Vagina (tissue), 2 donors: ENCODE data around the gene HDHD5.

Source experiments
- POLR2A ChIP-seq, 2 donors: fragments of 450-650 bp; IDR thresholded peaks; one replicate each; pipeline ENCODE4 v1.6.1; 2017; ENCODE audit warnings: antibody characterized with exemption in 2 of 2, mild to moderate bottlenecking in 2 of 2, moderate library complexity in 2 of 2
- TF ChIP-seq, protein P1 (sequence below), 3 experiments: fragments of 450-650 bp in 2 of 3; fragments of 200-600 bp in 1 of 3; sonication (generic) in 1 of 3; IDR thresholded peaks; one replicate each; pipeline ENCODE4 v1.5.1; 2017 to 2019; ENCODE audit warnings: antibody characterized with exemption in 3 of 3, mild to moderate bottlenecking in 2 of 3, moderate library complexity in 2 of 3

DNA sequence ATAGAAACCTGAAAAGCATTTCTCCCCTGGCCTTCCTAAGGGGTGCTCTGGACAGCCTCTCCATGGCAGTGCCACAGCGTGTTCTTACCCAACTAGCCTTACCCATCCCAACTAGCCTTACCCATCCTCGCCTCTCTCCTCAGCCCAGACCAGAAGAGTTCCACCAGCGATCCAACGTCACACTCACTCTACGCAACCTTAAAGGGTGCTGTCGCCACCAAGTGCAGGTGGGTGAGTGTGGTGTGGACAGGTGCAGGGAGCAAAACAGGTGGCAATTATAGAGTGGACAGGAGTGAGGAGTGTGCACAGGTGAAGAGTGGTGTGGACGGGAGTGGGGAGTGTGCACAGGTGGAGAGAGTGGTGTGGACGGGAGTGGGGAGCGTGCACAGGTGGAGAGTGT is 55.7 kb downstream of the HDHD5 start:
- TF ChIP-seq, protein P1, sequence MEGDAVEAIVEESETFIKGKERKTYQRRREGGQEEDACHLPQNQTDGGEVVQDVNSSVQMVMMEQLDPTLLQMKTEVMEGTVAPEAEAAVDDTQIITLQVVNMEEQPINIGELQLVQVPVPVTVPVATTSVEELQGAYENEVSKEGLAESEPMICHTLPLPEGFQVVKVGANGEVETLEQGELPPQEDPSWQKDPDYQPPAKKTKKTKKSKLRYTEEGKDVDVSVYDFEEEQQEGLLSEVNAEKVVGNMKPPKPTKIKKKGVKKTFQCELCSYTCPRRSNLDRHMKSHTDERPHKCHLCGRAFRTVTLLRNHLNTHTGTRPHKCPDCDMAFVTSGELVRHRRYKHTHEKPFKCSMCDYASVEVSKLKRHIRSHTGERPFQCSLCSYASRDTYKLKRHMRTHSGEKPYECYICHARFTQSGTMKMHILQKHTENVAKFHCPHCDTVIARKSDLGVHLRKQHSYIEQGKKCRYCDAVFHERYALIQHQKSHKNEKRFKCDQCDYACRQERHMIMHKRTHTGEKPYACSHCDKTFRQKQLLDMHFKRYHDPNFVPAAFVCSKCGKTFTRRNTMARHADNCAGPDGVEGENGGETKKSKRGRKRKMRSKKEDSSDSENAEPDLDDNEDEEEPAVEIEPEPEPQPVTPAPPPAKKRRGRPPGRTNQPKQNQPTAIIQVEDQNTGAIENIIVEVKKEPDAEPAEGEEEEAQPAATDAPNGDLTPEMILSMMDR (IDR thresholded peaks at IDR 0.05) = no peak
- TF ChIP-seq POLR2A (IDR thresholded peaks at IDR 0.05) = no peak
